ENCODE results near the gene GGT6.

GGT6 gene

DNA sequence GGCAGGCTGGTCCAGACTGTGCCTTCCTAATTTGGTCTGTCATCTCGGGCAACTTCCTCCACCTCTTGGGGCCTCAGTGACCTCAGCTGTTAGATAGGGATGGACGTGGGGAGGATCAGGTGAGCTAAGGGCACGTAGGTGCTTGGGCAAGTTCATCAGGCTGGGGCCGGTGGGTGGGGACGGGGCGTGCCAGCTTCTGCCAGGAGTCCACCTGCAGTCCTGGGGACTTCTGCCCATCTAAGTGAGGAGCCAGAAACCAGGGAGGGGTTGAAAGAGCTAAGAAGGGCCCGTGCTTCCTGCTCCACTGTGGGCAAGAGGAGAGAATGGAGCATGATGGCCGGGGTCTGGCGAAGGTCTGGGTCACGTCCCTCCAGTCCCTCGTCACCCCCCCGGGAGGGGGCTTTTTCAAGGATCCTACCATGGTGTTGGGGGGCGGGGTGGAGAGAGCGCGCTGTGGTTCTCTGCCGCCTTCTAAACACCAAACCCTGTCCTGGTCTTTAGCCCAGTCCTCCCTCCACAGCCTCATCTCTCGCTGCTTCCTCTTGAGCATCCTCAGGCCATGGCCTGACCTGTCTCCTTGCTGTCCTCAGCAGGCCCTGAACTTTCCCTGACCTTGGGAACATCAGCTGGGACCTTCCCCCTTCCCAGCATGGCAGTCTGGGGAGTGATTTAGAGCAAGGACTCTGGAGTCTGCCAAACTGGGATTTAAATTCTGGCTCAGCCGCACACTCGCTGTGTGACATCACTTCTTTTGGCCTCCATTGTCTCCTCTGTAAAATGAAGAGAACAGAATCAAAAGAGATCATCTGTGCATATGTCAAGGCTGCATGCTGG, 40.1 kb downstream of the GGT6 start:
- H3K27me3 ChIP-seq (ENCODE audit: insufficient read depth, low read length): no peaks in the 10 kb centered on the region
- no peak overlapping the region for H3K27ac ChIP-seq (ENCODE audit: low read depth, low read length)
- H3K79me2 ChIP-seq (ENCODE audit: control insufficient read depth, insufficient read depth, low read length, unreplicated experiment): no peaks in the 10 kb centered on the region
- no peaks in the 10 kb centered on the region for H3K4me1 ChIP-seq (ENCODE audit: control insufficient read depth, insufficient read depth, low read length, unreplicated experiment)
- H3K36me3 ChIP-seq (ENCODE audit: insufficient read depth, low read length): no peaks in the 10 kb centered on the region
- H2AFZ ChIP-seq (ENCODE audit: low read length, unreplicated experiment): no peak overlapping the region
- H3K4me3 ChIP-seq (ENCODE audit: low read depth, low read length): no peak overlapping the region

GRCh38 chr17:4519361-4519788, 41.0 kb downstream of the GGT6 start:
- Histone ChIP-seq H3K4me1 (ENCODE audit: control insufficient read depth, insufficient read depth, low read length, unreplicated experiment) (no peaks in the 10 kb centered on the region), H3K27me3 (ENCODE audit: insufficient read depth, low read length) (no peaks in the 10 kb centered on the region), H3K79me2 (ENCODE audit: control insufficient read depth, insufficient read depth, low read length, unreplicated experiment) (no peaks in the 10 kb centered on the region)

DNA sequence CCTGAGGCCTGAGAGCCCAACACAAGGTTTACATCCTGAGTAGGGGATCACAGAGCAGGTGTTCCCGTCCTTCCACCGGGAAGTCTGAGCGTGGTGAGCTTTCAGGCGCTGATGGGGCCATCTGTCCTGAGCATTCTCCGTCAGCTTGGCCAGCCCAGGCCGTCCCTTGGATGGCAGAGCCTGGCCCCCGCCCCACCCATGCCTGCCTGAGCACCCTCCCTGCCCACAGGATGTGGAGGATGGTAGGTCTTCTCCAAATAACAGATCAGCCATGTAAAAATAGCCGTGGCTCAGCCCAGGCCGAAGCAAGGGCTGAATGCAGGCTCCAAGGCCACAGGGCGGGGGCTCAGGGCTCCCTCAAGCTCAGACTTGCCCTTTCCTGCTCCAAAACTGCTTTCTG, 41.5 kb downstream of the GGT6 start:
- Histone ChIP-seq H3K4me1 (ENCODE audit: control insufficient read depth, insufficient read depth, low read length, unreplicated experiment) (no peaks in the 10 kb centered on the region), H2AFZ (ENCODE audit: low read length, unreplicated experiment) (no peak overlapping the region), H3K27ac (ENCODE audit: low read depth, low read length) (no peak overlapping the region)

More at GRCh38 chr17:4519361-4519788, 41.0 kb downstream of the GGT6 start:
- H3K36me3 ChIP-seq (ENCODE audit: insufficient read depth, low read length): no peaks in the 10 kb centered on the region
- no peak overlapping the region for H3K27ac ChIP-seq (ENCODE audit: low read depth, low read length)
- no peak overlapping the region for H2AFZ ChIP-seq (ENCODE audit: low read length, unreplicated experiment)
- no peak overlapping the region for H3K4me3 ChIP-seq (ENCODE audit: low read depth, low read length)

GRCh38 chr17:4516735-4517134, 43.6 kb downstream of the GGT6 start:
- Histone ChIP-seq H3K27me3 (ENCODE audit: insufficient read depth, low read length) (no peaks in the 10 kb centered on the region), H3K79me2 (ENCODE audit: control insufficient read depth, insufficient read depth, low read length, unreplicated experiment) (no peaks in the 10 kb centered on the region), H3K4me3 (ENCODE audit: low read depth, low read length) (no peak overlapping the region), H3K27ac (ENCODE audit: low read depth, low read length) (no peak overlapping the region), H2AFZ (ENCODE audit: low read length, unreplicated experiment) (no peak overlapping the region), H3K4me1 (ENCODE audit: control insufficient read depth, insufficient read depth, low read length, unreplicated experiment) (no peaks in the 10 kb centered on the region), H3K36me3 (ENCODE audit: insufficient read depth, low read length) (no peaks in the 10 kb centered on the region)

More for the DNA sequence above, 41.5 kb downstream of the GGT6 start:
- H3K36me3 ChIP-seq (ENCODE audit: insufficient read depth, low read length): no peaks in the 10 kb centered on the region
- H3K27me3 ChIP-seq (ENCODE audit: insufficient read depth, low read length): no peaks in the 10 kb centered on the region
- no peaks in the 10 kb centered on the region for H3K79me2 ChIP-seq (ENCODE audit: control insufficient read depth, insufficient read depth, low read length, unreplicated experiment)
- H3K4me3 ChIP-seq (ENCODE audit: low read depth, low read length): no peak overlapping the region

DNA sequence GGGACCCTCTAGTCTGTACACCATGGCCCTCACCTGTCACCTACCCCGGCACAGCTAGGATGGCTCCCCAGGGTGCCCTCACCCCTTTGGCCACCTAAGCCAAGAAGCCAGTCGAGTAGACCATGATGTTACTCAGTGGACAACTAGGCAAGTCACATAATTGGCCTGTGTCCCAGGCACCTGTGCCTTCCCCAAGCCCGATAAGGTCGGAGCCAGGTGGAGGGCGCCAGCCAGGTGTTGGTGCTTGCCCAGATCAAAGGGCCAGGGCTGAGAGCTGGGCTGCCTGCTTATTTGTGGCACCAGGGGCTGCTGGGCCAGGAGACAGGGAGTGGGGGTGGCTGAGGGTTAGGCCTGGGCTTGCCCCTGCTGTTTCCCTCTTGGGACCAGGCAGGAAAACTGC, 44.9 kb downstream of the GGT6 start:
- no peaks in the 10 kb centered on the region for H3K4me1 ChIP-seq (ENCODE audit: control insufficient read depth, insufficient read depth, low read length, unreplicated experiment)
- no peak overlapping the region for H2AFZ ChIP-seq (ENCODE audit: low read length, unreplicated experiment)
- H3K4me3 ChIP-seq (ENCODE audit: low read depth, low read length): no peak overlapping the region
- H3K27me3 ChIP-seq (ENCODE audit: insufficient read depth, low read length): no peaks in the 10 kb centered on the region
- H3K79me2 ChIP-seq (ENCODE audit: control insufficient read depth, insufficient read depth, low read length, unreplicated experiment): no peaks in the 10 kb centered on the region
- no peaks in the 10 kb centered on the region for H3K36me3 ChIP-seq (ENCODE audit: insufficient read depth, low read length)
- no peak overlapping the region for H3K27ac ChIP-seq (ENCODE audit: low read depth, low read length)

- Histone ChIP-seq H3K27me3 (ENCODE audit: insufficient read depth, low read length) (no peaks in the 10 kb centered on the region), H2AFZ (ENCODE audit: low read length, unreplicated experiment) (no peak overlapping the region), H3K4me1 (ENCODE audit: control insufficient read depth, insufficient read depth, low read length, unreplicated experiment) (no peaks in the 10 kb centered on the region), H3K4me3 (ENCODE audit: low read depth, low read length) (no peak overlapping the region), H3K27ac (ENCODE audit: low read depth, low read length) (no peak overlapping the region), H3K36me3 (ENCODE audit: insufficient read depth, low read length) (no peaks in the 10 kb centered on the region), H3K79me2 (ENCODE audit: control insufficient read depth, insufficient read depth, low read length, unreplicated experiment) (no peaks in the 10 kb centered on the region)
Measured at GRCh38 chr17:4514779-4515178, 45.6 kb downstream of the GGT6 start.

- Histone ChIP-seq H3K4me1 (ENCODE audit: control insufficient read depth, insufficient read depth, low read length, unreplicated experiment) (no peaks in the 10 kb centered on the region), H3K27ac (ENCODE audit: low read depth, low read length) (no peak overlapping the region), H3K79me2 (ENCODE audit: control insufficient read depth, insufficient read depth, low read length, unreplicated experiment) (no peaks in the 10 kb centered on the region)
Measured at GRCh38 chr17:4514206-4514605, 46.2 kb downstream of the GGT6 start.

DNA sequence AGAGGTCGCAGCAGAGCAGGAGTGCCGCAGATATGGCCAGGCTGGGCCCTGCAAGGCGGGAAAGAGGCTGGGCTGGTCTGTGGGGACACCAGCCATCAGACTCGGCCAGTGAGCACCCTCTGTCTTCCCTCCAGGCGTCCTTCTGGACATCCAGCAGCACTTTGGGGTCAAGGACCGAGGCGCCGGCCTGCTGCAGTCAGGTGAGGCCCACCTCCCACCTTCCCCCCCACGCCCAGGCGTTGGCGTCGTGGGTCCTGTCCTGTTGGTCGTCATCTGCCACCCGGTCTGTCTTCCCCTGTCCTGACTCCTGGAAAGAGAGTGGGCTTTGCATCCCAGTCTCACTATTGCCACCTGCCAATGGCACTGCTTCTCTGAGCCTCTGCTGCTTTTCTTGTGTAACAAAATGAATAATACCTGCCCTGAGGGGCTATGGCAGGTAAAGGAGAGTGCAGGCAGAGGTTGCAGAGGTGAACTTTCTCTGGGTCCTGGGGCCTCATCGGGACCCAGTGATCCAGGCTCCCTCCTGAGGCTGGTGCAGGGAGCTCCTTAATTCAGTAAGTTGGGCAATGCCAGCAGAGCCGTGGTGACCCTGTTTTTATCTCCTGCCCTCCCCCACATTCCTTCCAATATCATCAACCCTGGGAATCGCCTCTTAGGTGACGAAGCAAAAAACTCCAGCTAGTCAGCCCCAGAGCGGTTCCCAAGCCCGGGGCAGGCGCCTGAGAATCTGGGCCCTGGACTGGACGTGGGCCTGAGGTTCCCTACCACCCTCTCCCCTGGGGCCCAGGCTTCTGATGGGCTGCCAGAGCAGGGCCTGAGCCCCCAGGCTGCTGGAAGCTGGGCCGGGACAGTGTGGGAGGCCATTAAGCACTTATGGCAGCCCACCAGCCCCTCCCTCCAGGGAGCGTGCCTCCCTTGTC, 47.0 kb downstream of the GGT6 start:
- Histone ChIP-seq H3K36me3 (ENCODE audit: insufficient read depth, low read length) (no peaks in the 10 kb centered on the region), H3K27ac (ENCODE audit: low read depth, low read length) (no peak overlapping the region), H3K4me3 (ENCODE audit: low read depth, low read length) (no peak overlapping the region), H3K79me2 (ENCODE audit: control insufficient read depth, insufficient read depth, low read length, unreplicated experiment) (no peaks in the 10 kb centered on the region), H2AFZ (ENCODE audit: low read length, unreplicated experiment) (no peak overlapping the region), H3K4me1 (ENCODE audit: control insufficient read depth, insufficient read depth, low read length, unreplicated experiment) (no peaks in the 10 kb centered on the region), H3K27me3 (ENCODE audit: insufficient read depth, low read length) (no peaks in the 10 kb centered on the region)

More at GRCh38 chr17:4514206-4514605, 46.2 kb downstream of the GGT6 start:
- Histone ChIP-seq H2AFZ (ENCODE audit: low read length, unreplicated experiment) (no peak overlapping the region), H3K36me3 (ENCODE audit: insufficient read depth, low read length) (no peaks in the 10 kb centered on the region), H3K4me3 (ENCODE audit: low read depth, low read length) (no peak overlapping the region), H3K27me3 (ENCODE audit: insufficient read depth, low read length) (no peaks in the 10 kb centered on the region)

DNA sequence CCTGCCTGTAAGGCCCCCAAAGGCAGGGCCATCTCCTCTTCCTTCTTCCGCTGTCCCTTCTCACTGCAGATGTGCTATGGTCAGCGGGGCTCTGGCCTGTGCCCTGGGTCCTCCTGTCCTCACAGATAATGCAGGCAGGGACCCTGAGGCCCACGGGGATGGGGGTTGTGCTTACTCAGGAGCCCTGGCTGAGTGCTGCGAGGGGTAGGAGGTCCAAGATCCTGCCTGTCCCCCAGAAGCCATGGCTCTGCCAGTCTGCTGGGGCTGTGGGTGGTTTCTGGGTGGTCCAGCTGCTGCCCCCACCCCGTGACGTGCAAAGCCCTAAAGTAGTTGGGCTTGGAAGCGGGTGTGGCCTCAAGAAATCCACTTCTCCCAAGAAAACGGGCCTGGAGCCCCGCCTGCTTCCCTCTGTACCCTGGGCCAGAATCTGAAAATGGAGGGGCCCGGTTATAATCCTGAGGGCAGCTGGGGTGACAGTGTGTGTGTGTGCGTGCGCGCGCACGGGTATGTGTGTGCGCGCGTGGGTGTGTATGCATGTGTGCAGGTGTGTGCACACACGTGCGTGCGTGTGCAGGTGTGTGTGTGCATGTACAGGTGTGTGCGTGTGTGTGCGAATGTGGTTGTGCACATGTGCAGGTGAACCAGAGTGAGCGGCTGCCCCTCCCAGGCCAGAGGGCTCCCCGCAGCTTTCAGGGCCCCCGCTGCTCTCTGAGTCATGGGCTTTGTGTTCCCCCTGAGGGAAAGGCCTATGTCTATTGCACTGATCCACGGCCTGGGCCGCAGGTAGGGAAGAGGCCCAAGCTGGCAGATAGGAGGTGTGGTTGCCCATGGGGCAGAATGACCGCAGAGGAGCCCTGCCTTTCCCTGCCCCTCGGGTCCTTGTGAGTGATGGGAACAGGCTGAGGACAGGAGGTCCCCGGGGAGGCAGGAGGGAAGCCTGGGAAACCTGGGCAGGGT, 47.9 kb downstream of the GGT6 start:
- Histone ChIP-seq H3K27me3 (ENCODE audit: insufficient read depth, low read length) (no peaks in the 10 kb centered on the region), H2AFZ (ENCODE audit: low read length, unreplicated experiment) (no peak overlapping the region), H3K4me3 (ENCODE audit: low read depth, low read length) (no peak overlapping the region), H3K79me2 (ENCODE audit: control insufficient read depth, insufficient read depth, low read length, unreplicated experiment) (no peaks in the 10 kb centered on the region), H3K36me3 (ENCODE audit: insufficient read depth, low read length) (no peaks in the 10 kb centered on the region), H3K4me1 (ENCODE audit: control insufficient read depth, insufficient read depth, low read length, unreplicated experiment) (no peaks in the 10 kb centered on the region), H3K27ac (ENCODE audit: low read depth, low read length) (no peak overlapping the region)

Data from ACC112 (cell line).